CD8-positive, alpha-beta memory T cell (primary cell): ENCODE data around the gene TNFAIP8L3. TPM values are rescaled to one million over a fixed set of nuclear protein-coding genes. Genes with fewer than 3 reads are reported as not detected.

ENCODE experiments used
- CTCF ChIA-PET: fragments of 350-600 bp; sonication (Branson Sonifier 250); formaldehyde crosslinking; loops from one replicate; lab custom pipeline; 2021; ENCODE audit warnings: antibody characterized with exemption; lab: Charles Lee
- POLR2A ChIA-PET: fragments of 350-600 bp; sonication (Branson Sonifier 250); formaldehyde crosslinking; loops from one replicate; lab custom pipeline; 2021; ENCODE audit warnings: antibody characterized with exemption; lab: Charles Lee
- DNase-seq, 5 donors: peaks; one replicate each; pipeline versions ENCODE4 v3.0.0 to v3.0.0-alpha.2; 2020 to 2022; ENCODE audit warnings: mixed read lengths in 1 of 5
- H3K27ac ChIP-seq: one replicate; pipeline ENCODE4 v1.7.0; 2013; ENCODE audit warnings: low read depth, mild to moderate bottlenecking, low read length, moderate library complexity
- H3K27me3 ChIP-seq: 2 replicates; pipeline ENCODE4 v1.7.0; 2013; ENCODE audit warnings: low read length, mild to moderate bottlenecking; ENCODE audit not compliant: insufficient read depth, poor library complexity, severe bottlenecking
- H3K36me3 ChIP-seq: 2 replicates; pipeline ENCODE4 v1.7.0; 2013; ENCODE audit warnings: mild to moderate bottlenecking, low read length, moderate library complexity; ENCODE audit not compliant: insufficient read depth
- H3K4me1 ChIP-seq: 2 replicates; pipeline ENCODE4 v1.7.0; 2013; ENCODE audit warnings: mild to moderate bottlenecking, low read length, moderate library complexity; ENCODE audit not compliant: insufficient read depth
- H3K4me3 ChIP-seq: 2 replicates; pipeline ENCODE4 v1.7.0; 2013; ENCODE audit warnings: mild to moderate bottlenecking, low read length
- H3K9me3 ChIP-seq: 2 replicates; pipeline ENCODE4 v1.7.0; 2013; ENCODE audit warnings: mild to moderate bottlenecking, low read length
- H3K27ac Mint-ChIP-seq, 8 donors: one replicate each; pipeline ENCODE4 v1.8.0; 2020 to 2021; ENCODE audit warnings: mixed read lengths in 8 of 8, mild to moderate bottlenecking in 6 of 8, inconsistent platforms in 3 of 8, moderate library complexity in 3 of 8
- H3K27me3 Mint-ChIP-seq, 2 donors: one replicate each; pipeline ENCODE4 v1.8.0; 2020 to 2021; ENCODE audit warnings: mixed read lengths in 2 of 2, mild to moderate bottlenecking in 1 of 2, moderate library complexity in 1 of 2
- H3K36me3 Mint-ChIP-seq, 3 donors: one replicate each; pipeline ENCODE4 v1.8.0; 2020 to 2021; ENCODE audit warnings: mixed read lengths in 3 of 3, inconsistent platforms in 1 of 3, mild to moderate bottlenecking in 1 of 3
- H3K4me1 Mint-ChIP-seq, 3 donors: one replicate each; pipeline ENCODE4 v1.8.0; 2020 to 2021; ENCODE audit warnings: mixed read lengths in 3 of 3, inconsistent platforms in 1 of 3, mild to moderate bottlenecking in 1 of 3
- H3K4me3 Mint-ChIP-seq, 7 donors: one replicate each; pipeline ENCODE4 v1.8.0; 2020 to 2021; ENCODE audit warnings: mixed read lengths in 7 of 7, mild to moderate bottlenecking in 6 of 7, moderate library complexity in 4 of 7, inconsistent platforms in 2 of 7
- H3K9me3 Mint-ChIP-seq, 5 donors: one replicate each; pipeline ENCODE4 v1.8.0; 2020 to 2022; ENCODE audit warnings: mixed read lengths in 5 of 5, mild to moderate bottlenecking in 3 of 5, moderate library complexity in 2 of 5, inconsistent platforms in 1 of 5
- polyA plus RNA-seq: library from polyadenylated mRNA; unstranded; fragments of 300-500 nt; fragmentation: Illumina TruSeq; gene quantifications from one replicate; pipeline ENCODE4 v1.2.3, GENCODE V29; 2021
- total RNA-seq, 2 experiments: library from RNA; stranded (reverse); gene quantifications; one replicate each; pipeline ENCODE4 v1.2.3, GENCODE V29; 2021

TNFAIP8L3 gene
- total and polyA plus RNA-seq, 3 experiments from 2014 or later = 1.7 to 2.1 TPM; not detected in 1

- POLR2A ChIA-PET = no interaction called here
- peaks cover 5 to 27% (median 6%) of the 10 kb centered on the region in 3 donors for H3K4me1 Mint-ChIP-seq
Observed at GRCh38 chr15:51075826-51076523, 18.7 kb downstream of the TNFAIP8L3 start.

GRCh38 chr15:51075364-51075763, 19.3 kb downstream of the TNFAIP8L3 start:
- peaks cover 0 to 1% (median 0%) of the 10 kb centered on the region in 5 donors for H3K9me3 Mint-ChIP-seq
- peaks cover 5 to 27% (median 6%) of the 10 kb centered on the region in 3 donors for H3K4me1 Mint-ChIP-seq
- H3K4me3 Mint-ChIP-seq = no peak overlapping the region
- Histone ChIP-seq H3K9me3 (no peaks in the 10 kb centered on the region), H3K27ac (no peak overlapping the region), H3K4me1 (peaks cover 4% of the 10 kb centered on the region), H3K27me3 (no peaks in the 10 kb centered on the region), H3K36me3 (no peaks in the 10 kb centered on the region), H3K4me3 (no peak overlapping the region)
- no peak overlapping the region for H3K27ac Mint-ChIP-seq
- CTCF ChIA-PET = interaction anchor here (1.4 kb wide), 1 partner anchor 88 kb away, joined by 3 read pairs; no protein-coding TSS in a partner anchor
- H3K27me3 Mint-ChIP-seq = peaks cover 7 to 22% of the 10 kb centered on the region in 2 donors
- H3K36me3 Mint-ChIP-seq = no peaks in the 10 kb centered on the region
- POLR2A ChIA-PET = no interaction called here
- DNase-seq = no peak

More at GRCh38 chr15:51075826-51076523, 18.7 kb downstream of the TNFAIP8L3 start:
- H3K27ac ChIP-seq = no peak overlapping the region
- Mint-ChIP-seq H3K27ac (no peak overlapping the region), H3K27me3 (peaks cover 7 to 22% of the 10 kb centered on the region in 2 donors), H3K4me3 (no peak overlapping the region), H3K36me3 (no peaks in the 10 kb centered on the region), H3K9me3 (peaks cover 0 to 1% (median 0%) of the 10 kb centered on the region in 5 donors)
- no peaks in the 10 kb centered on the region for H3K27me3 ChIP-seq
- H3K36me3 ChIP-seq = no peaks in the 10 kb centered on the region
- peaks cover 4% of the 10 kb centered on the region for H3K4me1 ChIP-seq
- CTCF ChIA-PET = no interaction called here
- H3K9me3 ChIP-seq = no peaks in the 10 kb centered on the region
- H3K4me3 ChIP-seq = no peak overlapping the region
- no peak for DNase-seq

GRCh38 chr15:51074926-51075325, 19.8 kb downstream of the TNFAIP8L3 start:
- Histone ChIP-seq H3K9me3 (no peaks in the 10 kb centered on the region), H3K27me3 (no peaks in the 10 kb centered on the region), H3K27ac (no peak overlapping the region), H3K4me1 (peaks cover 4% of the 10 kb centered on the region), H3K36me3 (no peaks in the 10 kb centered on the region), H3K4me3 (no peak overlapping the region)
- Mint-ChIP-seq H3K4me1 (peaks cover 5 to 27% (median 6%) of the 10 kb centered on the region in 3 donors), H3K27ac (no peak overlapping the region), H3K36me3 (no peaks in the 10 kb centered on the region), H3K9me3 (peaks cover 0 to 1% (median 0%) of the 10 kb centered on the region in 5 donors), H3K27me3 (peaks cover 7 to 22% of the 10 kb centered on the region in 2 donors), H3K4me3 (no peak overlapping the region)
- no peak for DNase-seq
- POLR2A ChIA-PET = no interaction called here
- CTCF ChIA-PET = interaction anchor here (1.4 kb wide), 1 partner anchor 88 kb away, joined by 3 read pairs; no protein-coding TSS in a partner anchor

GRCh38 chr15:51071578-51071977, 23.1 kb downstream of the TNFAIP8L3 start:
- H3K36me3 Mint-ChIP-seq = no peaks in the 10 kb centered on the region
- peak overlapping the region in 2 of 8 donors; percentile 6 to 51 for H3K27ac Mint-ChIP-seq
- H3K27me3 Mint-ChIP-seq = peaks cover 10 to 13% of the 10 kb centered on the region in 2 donors
- H3K4me3 Mint-ChIP-seq = no peak overlapping the region
- H3K36me3 ChIP-seq = no peaks in the 10 kb centered on the region
- ChIA-PET CTCF (no interaction called here), POLR2A (no interaction called here)
- no peaks in the 10 kb centered on the region for H3K9me3 Mint-ChIP-seq
- no peaks in the 10 kb centered on the region for H3K27me3 ChIP-seq
- DNase-seq = no peak
- H3K4me1 ChIP-seq = peaks cover 2% of the 10 kb centered on the region
- H3K9me3 ChIP-seq = no peaks in the 10 kb centered on the region
- peaks cover 5 to 12% (median 5%) of the 10 kb centered on the region in 3 donors for H3K4me1 Mint-ChIP-seq
- no peak overlapping the region for H3K4me3 ChIP-seq
- H3K27ac ChIP-seq = no peak overlapping the region

- no peak overlapping the region for H3K27ac ChIP-seq
- no peaks in the 10 kb centered on the region for H3K4me1 ChIP-seq
- no peaks in the 10 kb centered on the region for H3K9me3 Mint-ChIP-seq
- ChIA-PET POLR2A (no interaction called here), CTCF (no interaction called here)
- no peak overlapping the region for H3K4me3 ChIP-seq
- peaks cover 5 to 7% (median 5%) of the 10 kb centered on the region in 3 donors for H3K4me1 Mint-ChIP-seq
- H3K27me3 ChIP-seq = no peaks in the 10 kb centered on the region
- no peak for DNase-seq
- H3K36me3 ChIP-seq = no peaks in the 10 kb centered on the region
- no peak overlapping the region for H3K27ac Mint-ChIP-seq
- peaks cover 11 to 13% of the 10 kb centered on the region in 2 donors for H3K27me3 Mint-ChIP-seq
- no peaks in the 10 kb centered on the region for H3K36me3 Mint-ChIP-seq
- no peak overlapping the region for H3K4me3 Mint-ChIP-seq
- H3K9me3 ChIP-seq = no peaks in the 10 kb centered on the region
Observed at GRCh38 chr15:51069983-51070382, 24.7 kb downstream of the TNFAIP8L3 start.

- Mint-ChIP-seq H3K9me3 (no peaks in the 10 kb centered on the region), H3K27me3 (peaks cover 10 to 18% of the 10 kb centered on the region in 2 donors), H3K27ac (no peak overlapping the region), H3K4me1 (peaks cover 5 to 7% (median 5%) of the 10 kb centered on the region in 3 donors), H3K36me3 (no peaks in the 10 kb centered on the region), H3K4me3 (no peak overlapping the region)
- no peak overlapping the region for H3K4me3 ChIP-seq
- DNase-seq = no peak
- no peak overlapping the region for H3K27ac ChIP-seq
- POLR2A ChIA-PET = no interaction called here
- H3K4me1 ChIP-seq = no peaks in the 10 kb centered on the region
- H3K36me3 ChIP-seq = no peaks in the 10 kb centered on the region
- H3K9me3 ChIP-seq = no peaks in the 10 kb centered on the region
- no peaks in the 10 kb centered on the region for H3K27me3 ChIP-seq
- CTCF ChIA-PET = no interaction called here
Observed at GRCh38 chr15:51067510-51067909, 27.2 kb downstream of the TNFAIP8L3 start.

- no peaks in the 10 kb centered on the region for H3K4me1 Mint-ChIP-seq
- Histone ChIP-seq H3K27ac (no peak overlapping the region), H3K9me3 (no peaks in the 10 kb centered on the region), H3K4me1 (no peaks in the 10 kb centered on the region), H3K4me3 (no peak overlapping the region), H3K27me3 (no peaks in the 10 kb centered on the region), H3K36me3 (no peaks in the 10 kb centered on the region)
- CTCF ChIA-PET = no interaction called here
- H3K27ac Mint-ChIP-seq = no peak overlapping the region
- no peak for DNase-seq
- peaks cover 10 to 18% of the 10 kb centered on the region in 2 donors for H3K27me3 Mint-ChIP-seq
- no peaks in the 10 kb centered on the region for H3K36me3 Mint-ChIP-seq
- H3K9me3 Mint-ChIP-seq = no peaks in the 10 kb centered on the region
- POLR2A ChIA-PET = no interaction called here
- no peak overlapping the region for H3K4me3 Mint-ChIP-seq
Observed at GRCh38 chr15:51065781-51066180, 28.9 kb downstream of the TNFAIP8L3 start.

- POLR2A ChIA-PET = no interaction called here
- no peak overlapping the region for H3K4me3 Mint-ChIP-seq
- Histone ChIP-seq H3K4me3 (no peak overlapping the region), H3K27ac (no peak overlapping the region), H3K27me3 (no peaks in the 10 kb centered on the region), H3K9me3 (no peaks in the 10 kb centered on the region), H3K4me1 (no peaks in the 10 kb centered on the region), H3K36me3 (no peaks in the 10 kb centered on the region)
- H3K36me3 Mint-ChIP-seq = no peaks in the 10 kb centered on the region
- no peaks in the 10 kb centered on the region for H3K9me3 Mint-ChIP-seq
- DNase-seq = no peak
- H3K4me1 Mint-ChIP-seq = no peaks in the 10 kb centered on the region
- H3K27me3 Mint-ChIP-seq = peaks cover 12 to 21% of the 10 kb centered on the region in 2 donors
- H3K27ac Mint-ChIP-seq = no peak overlapping the region
- CTCF ChIA-PET = no interaction called here
Observed at GRCh38 chr15:51065261-51065660, 29.4 kb downstream of the TNFAIP8L3 start.
